Activated CD4-positive, CD25-positive, alpha-beta regulatory T cell treated with anti-CD3 and anti-CD28 coated beads, Interleukin-2, amount 50 U/mL, for 16 hours (primary cell): ENCODE measurements around the gene MYBBP1A.

Source experiments
- DNase-seq: peaks from one replicate; pipeline ENCODE4 v3.0.0-alpha.2; 2020; ENCODE audit warnings: low read depth, low spot score

Gene MYBBP1A

GRCh38 chr17:4573669-4574068 lies 18.5 kb upstream of the MYBBP1A start:
- DNase-seq: no peak

GRCh38 chr17:4573115-4573514 lies 17.9 kb upstream of the MYBBP1A start:
- DNase-seq: no peak

- DNase-seq: no peak
These were observed 16.9 kb upstream of the MYBBP1A start for GRCh38 chr17:4572131-4572530.

GRCh38 chr17:4569591-4569990 lies 14.4 kb upstream of the MYBBP1A start:
- DNase-seq: no peak

GRCh38 chr17:4566785-4567184 lies 11.6 kb upstream of the MYBBP1A start:
- DNase-seq: no peak

- DNase-seq: peak; percentile 31
These were observed 10.3 kb upstream of the MYBBP1A start for GRCh38 chr17:4565209-4566141.

GRCh38 chr17:4562015-4562969 lies 7.1 kb upstream of the MYBBP1A start:
- no peak for DNase-seq

- DNase-seq: no peak
These were observed 5.7 kb upstream of the MYBBP1A start for GRCh38 chr17:4560837-4561256.

- DNase-seq: no peak
These were observed 5.2 kb upstream of the MYBBP1A start, which contains the start of gene GGT6 for GRCh38 chr17:4560421-4560820. Gene GGT6 (minus strand): TSS chr17:4560577. CDS start chr17:4560521, 56 bp downstream.

- no peak for DNase-seq
These were observed 4.8 kb upstream of the MYBBP1A start for GRCh38 chr17:4559966-4560365.

GRCh38 chr17:4559139-4559791 lies 4.1 kb upstream of the MYBBP1A start:
- no peak for DNase-seq

- DNase-seq: no peak
These were observed 3.3 kb upstream of the MYBBP1A start for GRCh38 chr17:4558347-4558971.

- DNase-seq: no peak
These were observed 2.6 kb upstream of the MYBBP1A start for GRCh38 chr17:4557626-4558346.

GRCh38 chr17:4556996-4557395 lies 1.8 kb upstream of the MYBBP1A start:
- DNase-seq: no peak

- no peak for DNase-seq
These were observed 932 bp upstream of the MYBBP1A start for GRCh38 chr17:4555873-4556759.

- no peak for DNase-seq
These were observed 665 bp downstream of the MYBBP1A start for GRCh38 chr17:4554441-4554996.

- no peak for DNase-seq
These were observed 1.5 kb downstream of the MYBBP1A start for GRCh38 chr17:4553669-4554068.

- DNase-seq: no peak
These were observed 3.2 kb downstream of the MYBBP1A start for GRCh38 chr17:4551796-4552525.
